Measurements from ENCODE around the gene PHF21B.

DNA sequence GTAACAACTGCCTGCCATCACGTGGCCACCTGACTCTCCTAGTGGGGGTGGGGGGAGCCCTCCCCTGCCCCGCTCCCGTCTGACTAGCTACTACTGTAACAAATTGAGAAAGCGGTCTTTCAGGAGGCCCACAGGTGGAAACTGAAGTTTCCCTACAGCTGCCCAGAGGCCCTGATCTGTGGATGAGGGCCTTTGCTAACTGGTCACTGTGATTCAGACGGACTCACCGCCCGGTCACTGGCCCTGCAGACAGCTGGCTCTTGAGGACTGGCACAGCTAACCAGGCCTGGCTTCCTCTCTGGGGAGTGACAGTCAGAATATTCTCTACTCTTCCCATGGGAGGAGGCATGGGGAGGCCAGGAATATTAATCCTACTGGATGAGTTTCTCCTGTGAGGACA, 140.6 kb downstream of the PHF21B start:
- TF ChIP-seq POU2F2 (IDR thresholded peaks at IDR 0.05; ENCODE audit: low read depth, low read length), result no peak
- no peak for TF ChIP-seq POLR2A (IDR thresholded peaks at IDR 0.05; ENCODE audit: low read depth, low read length)
- TF ChIP-seq POLR2AphosphoS5 (IDR thresholded peaks at IDR 0.05; ENCODE audit: low read depth, low read length), result no peak
- no peak for TF ChIP-seq SPI1 (IDR thresholded peaks at IDR 0.05; ENCODE audit: low read depth, low read length)
